Upper lobe of left lung (tissue), 4 donors: ENCODE measurements around the gene TRAPPC5.

ENCODE experiments used
- POLR2A ChIP-seq, 4 donors: fragments of 450-650 bp; IDR thresholded peaks; one replicate each; pipeline ENCODE4 v1.5.1; 2016 to 2017; ENCODE audit warnings: antibody characterized with exemption in 4 of 4, mild to moderate bottlenecking in 2 of 4
- TF ChIP-seq, protein P1 (sequence below), 6 experiments: fragments of 450-650 bp in 4 of 6; fragments of 200-600 bp in 2 of 6; sonication (generic) in 2 of 6; IDR thresholded peaks; one replicate each; pipeline ENCODE4 v1.5.1; 2016 to 2019; ENCODE audit warnings: antibody characterized with exemption in 6 of 6

DNA sequence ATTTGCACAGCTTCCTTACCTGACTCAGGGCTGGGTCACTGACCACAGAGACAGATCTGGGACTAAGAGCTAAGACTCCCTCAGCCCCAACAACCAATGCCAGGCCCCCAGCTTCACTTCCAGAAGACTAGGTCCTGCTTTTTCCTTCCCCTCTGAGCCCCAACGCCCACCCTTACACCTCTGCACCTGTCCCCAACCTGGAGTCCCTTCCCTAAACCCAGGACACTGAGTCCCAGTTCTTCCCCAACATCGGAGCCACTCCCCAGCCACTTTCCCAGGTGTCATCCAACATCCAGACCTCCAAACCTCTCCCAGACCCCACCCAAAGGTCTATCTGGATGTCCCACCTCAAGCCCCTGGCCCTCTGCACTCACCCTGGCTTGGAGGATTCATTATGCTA is 18.4 kb downstream of the TRAPPC5 start:
- TF ChIP-seq POLR2A (IDR thresholded peaks at IDR 0.05), result no peak
- TF ChIP-seq, protein P1, sequence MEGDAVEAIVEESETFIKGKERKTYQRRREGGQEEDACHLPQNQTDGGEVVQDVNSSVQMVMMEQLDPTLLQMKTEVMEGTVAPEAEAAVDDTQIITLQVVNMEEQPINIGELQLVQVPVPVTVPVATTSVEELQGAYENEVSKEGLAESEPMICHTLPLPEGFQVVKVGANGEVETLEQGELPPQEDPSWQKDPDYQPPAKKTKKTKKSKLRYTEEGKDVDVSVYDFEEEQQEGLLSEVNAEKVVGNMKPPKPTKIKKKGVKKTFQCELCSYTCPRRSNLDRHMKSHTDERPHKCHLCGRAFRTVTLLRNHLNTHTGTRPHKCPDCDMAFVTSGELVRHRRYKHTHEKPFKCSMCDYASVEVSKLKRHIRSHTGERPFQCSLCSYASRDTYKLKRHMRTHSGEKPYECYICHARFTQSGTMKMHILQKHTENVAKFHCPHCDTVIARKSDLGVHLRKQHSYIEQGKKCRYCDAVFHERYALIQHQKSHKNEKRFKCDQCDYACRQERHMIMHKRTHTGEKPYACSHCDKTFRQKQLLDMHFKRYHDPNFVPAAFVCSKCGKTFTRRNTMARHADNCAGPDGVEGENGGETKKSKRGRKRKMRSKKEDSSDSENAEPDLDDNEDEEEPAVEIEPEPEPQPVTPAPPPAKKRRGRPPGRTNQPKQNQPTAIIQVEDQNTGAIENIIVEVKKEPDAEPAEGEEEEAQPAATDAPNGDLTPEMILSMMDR (IDR thresholded peaks at IDR 0.05), result no peak
